ENCODE results near the gene SEC14L2. TPM values are rescaled to one million over a fixed set of nuclear protein-coding genes. Genes with fewer than 3 reads are reported as not detected.

The SEC14L2 gene
- total and polyA plus RNA-seq, 3 donors from 2014 or later: 2.2 to 4.7 (median 3.5) TPM

GRCh38 chr22:30365891-30366290 lies 30.9 kb upstream of the SEC14L2 start:
- no peaks in the 10 kb centered on the region for H3K36me3 ChIP-seq (ENCODE audit: low read depth, missing control alignments)
- no peak overlapping the region for H3K4me3 ChIP-seq
- intact Hi-C loops (cut with DNase I; ENCODE audit: low total_unique reads): no loop called here
- no peak for DNase-seq
- TF ChIP-seq, protein P1, sequence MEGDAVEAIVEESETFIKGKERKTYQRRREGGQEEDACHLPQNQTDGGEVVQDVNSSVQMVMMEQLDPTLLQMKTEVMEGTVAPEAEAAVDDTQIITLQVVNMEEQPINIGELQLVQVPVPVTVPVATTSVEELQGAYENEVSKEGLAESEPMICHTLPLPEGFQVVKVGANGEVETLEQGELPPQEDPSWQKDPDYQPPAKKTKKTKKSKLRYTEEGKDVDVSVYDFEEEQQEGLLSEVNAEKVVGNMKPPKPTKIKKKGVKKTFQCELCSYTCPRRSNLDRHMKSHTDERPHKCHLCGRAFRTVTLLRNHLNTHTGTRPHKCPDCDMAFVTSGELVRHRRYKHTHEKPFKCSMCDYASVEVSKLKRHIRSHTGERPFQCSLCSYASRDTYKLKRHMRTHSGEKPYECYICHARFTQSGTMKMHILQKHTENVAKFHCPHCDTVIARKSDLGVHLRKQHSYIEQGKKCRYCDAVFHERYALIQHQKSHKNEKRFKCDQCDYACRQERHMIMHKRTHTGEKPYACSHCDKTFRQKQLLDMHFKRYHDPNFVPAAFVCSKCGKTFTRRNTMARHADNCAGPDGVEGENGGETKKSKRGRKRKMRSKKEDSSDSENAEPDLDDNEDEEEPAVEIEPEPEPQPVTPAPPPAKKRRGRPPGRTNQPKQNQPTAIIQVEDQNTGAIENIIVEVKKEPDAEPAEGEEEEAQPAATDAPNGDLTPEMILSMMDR (IDR thresholded peaks at IDR 0.05): no peak
- TF ChIP-seq POLR2A (IDR thresholded peaks at IDR 0.05): no peak
- H3K27me3 ChIP-seq: no peaks in the 10 kb centered on the region
- H3K9me3 ChIP-seq: no peaks in the 10 kb centered on the region
- WGBS, 2 donors: 87 to 96% methylated on average over 13 to 18 of the region's 18 CpGs
- no peak overlapping the region for H3K27ac ChIP-seq
- no peaks in the 10 kb centered on the region for H3K4me1 ChIP-seq

DNA sequence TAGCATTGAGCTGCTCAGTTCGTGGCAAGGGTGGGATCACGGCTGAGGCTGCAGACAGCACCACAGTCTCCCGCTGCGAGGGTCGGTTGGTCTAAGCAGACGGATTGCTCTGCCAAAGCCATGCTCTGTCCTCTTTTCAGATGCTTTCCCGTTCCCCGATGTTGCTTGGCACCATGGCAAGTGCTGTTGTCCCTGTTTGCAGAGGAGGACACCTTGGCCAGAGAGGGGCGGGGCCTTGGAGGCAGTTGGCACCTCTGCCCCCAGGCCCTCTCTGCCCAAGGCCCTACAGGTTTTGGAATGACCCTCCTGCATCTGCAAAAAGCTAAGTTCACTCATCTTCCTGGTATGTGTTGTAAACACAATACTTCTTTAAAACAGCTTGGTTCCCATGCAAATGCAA lies 28.4 kb upstream of the SEC14L2 start:
- TF ChIP-seq POLR2A (IDR thresholded peaks at IDR 0.05): no peak
- H3K4me3 ChIP-seq: no peak overlapping the region
- DNase-seq: no peak
- no peak overlapping the region for H3K27ac ChIP-seq
- no peaks in the 10 kb centered on the region for H3K9me3 ChIP-seq
- intact Hi-C loops (cut with DNase I; ENCODE audit: low total_unique reads): no loop called here
- WGBS, 2 donors: 91 to 96% methylated on average over 9 of the region's 9 CpGs
- no peaks in the 10 kb centered on the region for H3K4me1 ChIP-seq
- H3K27me3 ChIP-seq: no peaks in the 10 kb centered on the region
- H3K36me3 ChIP-seq (ENCODE audit: low read depth, missing control alignments): no peaks in the 10 kb centered on the region

GRCh38 chr22:30370641-30371230 lies 26.1 kb upstream of the SEC14L2 start:
- TF ChIP-seq, protein P1 (IDR thresholded peaks at IDR 0.05): no peak
- no peak for TF ChIP-seq POLR2A (IDR thresholded peaks at IDR 0.05)
- H3K9me3 ChIP-seq: no peaks in the 10 kb centered on the region
- DNase-seq: no peak
- H3K27ac ChIP-seq: no peak overlapping the region
- H3K4me1 ChIP-seq: no peaks in the 10 kb centered on the region
- H3K27me3 ChIP-seq: no peaks in the 10 kb centered on the region
- no peak overlapping the region for H3K4me3 ChIP-seq
- H3K36me3 ChIP-seq (ENCODE audit: low read depth, missing control alignments): no peaks in the 10 kb centered on the region
- 85 to 90% methylated on average over 14 to 19 of the region's 19 CpGs for WGBS, 2 donors
- intact Hi-C loops (cut with DNase I; ENCODE audit: low total_unique reads): no loop called here

GRCh38 chr22:30371321-30371720 lies 25.5 kb upstream of the SEC14L2 start:
- TF ChIP-seq, protein P1 (IDR thresholded peaks at IDR 0.05): no peak
- TF ChIP-seq POLR2A (IDR thresholded peaks at IDR 0.05): no peak
- 92 to 94% methylated on average over 9 of the region's 9 CpGs for WGBS, 2 donors

GRCh38 chr22:30371981-30372380 lies 24.8 kb upstream of the SEC14L2 start:
- no peaks in the 10 kb centered on the region for H3K36me3 ChIP-seq (ENCODE audit: low read depth, missing control alignments)
- intact Hi-C loops (cut with DNase I; ENCODE audit: low total_unique reads): no loop called here
- no peaks in the 10 kb centered on the region for H3K4me1 ChIP-seq
- H3K4me3 ChIP-seq: no peak overlapping the region
- H3K9me3 ChIP-seq: no peaks in the 10 kb centered on the region
- no peak overlapping the region for H3K27ac ChIP-seq
- H3K27me3 ChIP-seq: no peaks in the 10 kb centered on the region
- TF ChIP-seq, protein P1 (IDR thresholded peaks at IDR 0.05): no peak
- TF ChIP-seq POLR2A (IDR thresholded peaks at IDR 0.05): no peak
- DNase-seq: no peak
- 86 to 90% methylated on average over 2 to 13 of the region's 13 CpGs for WGBS, 2 donors

More at GRCh38 chr22:30371321-30371720, 25.5 kb upstream of the SEC14L2 start:
- H3K27ac ChIP-seq: no peak overlapping the region
- H3K27me3 ChIP-seq: no peaks in the 10 kb centered on the region
- H3K36me3 ChIP-seq (ENCODE audit: low read depth, missing control alignments): no peaks in the 10 kb centered on the region
- H3K4me3 ChIP-seq: no peak overlapping the region
- H3K4me1 ChIP-seq: no peaks in the 10 kb centered on the region
- no peaks in the 10 kb centered on the region for H3K9me3 ChIP-seq
- intact Hi-C loops (cut with DNase I; ENCODE audit: low total_unique reads): no loop called here
- DNase-seq: no peak

All from testis (tissue), 3 donors.